ENCODE measurements around the gene KIAA1191. TPM values are rescaled to one million over a fixed set of nuclear protein-coding genes. Genes with fewer than 3 reads are reported as not detected.

The KIAA1191 gene
- total RNA-seq, 4 donors from 2014 or later = 80.8 to 157 (median 111) TPM

DNA sequence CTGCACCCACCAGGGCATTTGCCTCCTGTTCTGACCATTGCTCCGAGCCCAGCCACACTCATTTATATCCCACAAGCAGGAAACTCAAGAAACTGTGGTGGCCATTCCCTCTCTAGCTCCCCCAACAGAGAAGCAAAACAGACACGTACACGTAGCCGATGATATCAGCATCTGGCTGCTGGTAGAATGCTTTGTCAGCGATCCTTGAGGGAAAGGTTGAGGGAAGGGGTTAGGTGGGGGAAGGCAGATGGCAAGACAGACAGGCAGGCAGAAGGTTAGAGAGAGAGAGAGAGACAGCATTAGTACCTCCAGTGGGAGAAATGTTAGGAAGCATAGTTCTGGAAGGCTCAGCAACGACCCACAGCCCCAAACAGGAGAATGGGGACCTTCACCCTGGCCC is 34.8 kb upstream of the KIAA1191 start:
- H3K4me1 ChIP-seq = peaks cover 4 to 16% (median 9%) of the 10 kb centered on the region in 4 donors
- 73% methylated on average over 6 of the region's 6 CpGs; no CpG with 5 or more reads in 1 of the 2 donors for WGBS, 2 donors (ENCODE audit: low coverage in 1 of 2)
- no peak for DNase-seq
- no peaks in the 10 kb centered on the region for H3K27me3 ChIP-seq
- intact Hi-C loops (cut with DNase I; ENCODE audit: low total_unique reads) = no loop called here
- H3K9me3 ChIP-seq = no peaks in the 10 kb centered on the region
- H3K4me3 ChIP-seq = no peak overlapping the region
- no peak overlapping the region for H3K27ac ChIP-seq
- in situ Hi-C loops (cut with MboI; ENCODE audit: low pct_ligation_motif_present in 1 of 4, low pct_unique_long_range_greater_than_20kb in 1 of 4, low sequenced_read_pairs in 3 of 4) = no loop called here
- no peak for TF ChIP-seq POLR2A (IDR thresholded peaks at IDR 0.05)
- TF ChIP-seq, protein P1, sequence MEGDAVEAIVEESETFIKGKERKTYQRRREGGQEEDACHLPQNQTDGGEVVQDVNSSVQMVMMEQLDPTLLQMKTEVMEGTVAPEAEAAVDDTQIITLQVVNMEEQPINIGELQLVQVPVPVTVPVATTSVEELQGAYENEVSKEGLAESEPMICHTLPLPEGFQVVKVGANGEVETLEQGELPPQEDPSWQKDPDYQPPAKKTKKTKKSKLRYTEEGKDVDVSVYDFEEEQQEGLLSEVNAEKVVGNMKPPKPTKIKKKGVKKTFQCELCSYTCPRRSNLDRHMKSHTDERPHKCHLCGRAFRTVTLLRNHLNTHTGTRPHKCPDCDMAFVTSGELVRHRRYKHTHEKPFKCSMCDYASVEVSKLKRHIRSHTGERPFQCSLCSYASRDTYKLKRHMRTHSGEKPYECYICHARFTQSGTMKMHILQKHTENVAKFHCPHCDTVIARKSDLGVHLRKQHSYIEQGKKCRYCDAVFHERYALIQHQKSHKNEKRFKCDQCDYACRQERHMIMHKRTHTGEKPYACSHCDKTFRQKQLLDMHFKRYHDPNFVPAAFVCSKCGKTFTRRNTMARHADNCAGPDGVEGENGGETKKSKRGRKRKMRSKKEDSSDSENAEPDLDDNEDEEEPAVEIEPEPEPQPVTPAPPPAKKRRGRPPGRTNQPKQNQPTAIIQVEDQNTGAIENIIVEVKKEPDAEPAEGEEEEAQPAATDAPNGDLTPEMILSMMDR (IDR thresholded peaks at IDR 0.05) = no peak
- TF ChIP-seq EP300 (IDR thresholded peaks at IDR 0.05; ENCODE audit: low read depth) = no peak
- no peak for TF ChIP-seq POLR2AphosphoS5 (IDR thresholded peaks at IDR 0.05)
- H3K36me3 ChIP-seq = peaks cover 0 to 10% (median 1%) of the 10 kb centered on the region in 4 donors

DNA sequence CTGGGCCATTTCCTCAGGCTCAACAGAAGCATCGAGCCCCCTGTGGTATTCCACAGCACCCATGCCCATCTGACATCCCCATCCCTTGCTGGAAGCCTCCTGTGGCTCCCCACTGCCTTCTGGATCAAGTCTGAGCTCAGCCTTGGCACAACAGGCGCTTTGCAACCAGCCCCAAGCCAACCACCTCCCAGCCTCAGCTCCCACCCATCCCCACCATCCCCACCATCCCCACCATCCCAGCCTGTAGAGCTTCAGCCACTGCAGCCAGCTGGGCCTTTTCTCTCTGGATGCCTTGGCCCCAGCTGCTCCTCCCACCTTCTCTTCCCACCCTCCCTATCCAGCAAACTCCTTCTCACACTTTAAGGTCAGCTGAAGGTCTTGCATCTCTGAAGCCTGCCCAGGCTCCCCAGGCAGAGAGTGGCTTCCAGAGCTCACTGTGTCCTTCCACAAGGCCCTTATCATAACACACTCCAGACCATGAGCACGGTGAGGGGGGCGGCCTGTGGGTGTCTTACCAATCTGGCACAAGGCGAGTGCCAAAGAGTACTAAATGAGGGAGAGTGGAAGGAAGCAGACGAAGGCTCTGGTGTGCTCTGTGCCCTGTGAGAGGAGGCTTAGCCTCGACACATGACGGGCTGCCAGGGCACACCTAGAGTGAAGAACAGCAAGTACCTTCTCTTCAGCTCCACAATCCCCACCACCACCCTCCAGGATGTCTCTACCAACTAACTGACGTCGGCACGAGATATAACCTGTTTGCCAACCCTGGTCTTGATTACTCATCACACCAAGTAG is 33.5 kb upstream of the KIAA1191 start:
- DNase-seq = no peak
- H3K36me3 ChIP-seq = peaks cover 0 to 10% (median 1%) of the 10 kb centered on the region in 4 donors

DNA sequence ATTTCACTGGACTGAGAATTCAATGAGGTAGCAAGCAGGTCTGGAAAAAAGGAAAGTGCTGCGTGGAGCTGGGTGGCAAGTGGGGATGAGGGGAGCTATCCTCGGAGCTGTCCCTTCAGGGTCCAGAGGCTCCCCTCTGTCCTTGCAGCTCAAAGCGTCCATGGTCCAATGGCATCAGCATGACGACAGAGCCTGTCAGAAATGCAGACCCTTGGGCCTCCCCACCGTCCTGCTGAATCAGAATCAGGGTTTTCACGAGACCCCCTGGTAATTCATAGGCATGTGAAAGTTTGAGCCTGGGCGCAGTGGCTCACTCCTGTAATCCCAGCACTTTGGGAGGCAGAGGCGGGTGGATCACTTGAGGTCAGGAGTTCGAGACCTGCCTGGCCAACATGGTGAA is 32.5 kb upstream of the KIAA1191 start:
- TF ChIP-seq, protein P1 (IDR thresholded peaks at IDR 0.05) = no peak
- TF ChIP-seq POLR2A (IDR thresholded peaks at IDR 0.05) (no peak), EP300 (IDR thresholded peaks at IDR 0.05; ENCODE audit: low read depth) (no peak), POLR2AphosphoS5 (IDR thresholded peaks at IDR 0.05) (no peak)
- intact Hi-C loops (cut with DNase I; ENCODE audit: low total_unique reads) = no loop called here
- Histone ChIP-seq H3K27me3 (no peaks in the 10 kb centered on the region), H3K36me3 (peaks cover 0 to 10% (median 1%) of the 10 kb centered on the region in 4 donors), H3K9me3 (no peaks in the 10 kb centered on the region), H3K4me3 (no peak overlapping the region), H3K27ac (no peak overlapping the region), H3K4me1 (peaks cover 0 to 14% (median 5%) of the 10 kb centered on the region in 4 donors)
- no peak for DNase-seq
- 88% methylated on average over 9 of the region's 9 CpGs; no CpG with 5 or more reads in 1 of the 2 donors for WGBS, 2 donors (ENCODE audit: low coverage in 1 of 2)
- in situ Hi-C loops (cut with MboI; ENCODE audit: low pct_ligation_motif_present in 1 of 4, low pct_unique_long_range_greater_than_20kb in 1 of 4, low sequenced_read_pairs in 3 of 4) = no loop called here

More for the DNA sequence above, 33.5 kb upstream of the KIAA1191 start:
- H3K27me3 ChIP-seq = no peaks in the 10 kb centered on the region
- H3K9me3 ChIP-seq = no peaks in the 10 kb centered on the region
- intact Hi-C loops (cut with DNase I; ENCODE audit: low total_unique reads) (no loop called here), in situ Hi-C loops (cut with MboI; ENCODE audit: low pct_ligation_motif_present in 1 of 4, low pct_unique_long_range_greater_than_20kb in 1 of 4, low sequenced_read_pairs in 3 of 4) (no loop called here)
- H3K27ac ChIP-seq = no peak overlapping the region
- TF ChIP-seq POLR2AphosphoS5 (IDR thresholded peaks at IDR 0.05) = no peak
- TF ChIP-seq, protein P1 (IDR thresholded peaks at IDR 0.05) = no peak
- TF ChIP-seq EP300 (IDR thresholded peaks at IDR 0.05; ENCODE audit: low read depth) = no peak
- no peak for TF ChIP-seq POLR2A (IDR thresholded peaks at IDR 0.05)
- WGBS, 2 donors (ENCODE audit: low coverage in 1 of 2) = 86 to 95% methylated on average over 4 to 11 of the region's 11 CpGs
- H3K4me1 ChIP-seq = peaks cover 0 to 10% (median under 1%) of the 10 kb centered on the region in 4 donors
- H3K4me3 ChIP-seq = no peak overlapping the region

DNA sequence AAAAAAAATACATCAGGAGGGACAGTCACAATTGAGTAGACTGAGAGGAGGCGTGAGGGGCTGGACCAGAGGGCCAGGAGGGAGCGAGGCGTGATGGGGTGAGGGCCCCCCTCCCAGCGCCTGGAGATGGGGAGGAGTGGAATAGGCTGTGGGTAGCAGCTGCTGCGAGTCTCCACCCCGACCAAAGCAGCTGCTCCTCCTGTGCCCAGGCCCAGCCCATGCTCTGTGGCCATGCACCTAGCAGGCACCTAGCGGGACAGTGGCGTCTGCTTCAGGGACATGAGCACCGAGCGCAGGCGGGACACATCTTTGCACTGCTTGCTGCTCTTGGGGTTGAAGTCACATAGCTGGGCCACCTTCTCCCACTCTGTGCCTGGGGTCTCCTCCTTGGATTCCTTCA is 31.0 kb upstream of the KIAA1191 start:
- no peaks in the 10 kb centered on the region for H3K27me3 ChIP-seq
- 89 to 100% methylated on average over 1 to 11 of the region's 11 CpGs for WGBS, 2 donors (ENCODE audit: low coverage in 1 of 2)
- TF ChIP-seq, protein P1 (IDR thresholded peaks at IDR 0.05) = no peak
- TF ChIP-seq POLR2AphosphoS5 (IDR thresholded peaks at IDR 0.05) = no peak
- TF ChIP-seq EP300 (IDR thresholded peaks at IDR 0.05; ENCODE audit: low read depth) = no peak
- TF ChIP-seq POLR2A (IDR thresholded peaks at IDR 0.05) = no peak
- peaks cover 0 to 10% (median under 1%) of the 10 kb centered on the region in 4 donors for H3K36me3 ChIP-seq
- in situ Hi-C loops (cut with MboI; ENCODE audit: low pct_ligation_motif_present in 1 of 4, low pct_unique_long_range_greater_than_20kb in 1 of 4, low sequenced_read_pairs in 3 of 4) (no loop called here), intact Hi-C loops (cut with DNase I; ENCODE audit: low total_unique reads) (no loop called here)
- H3K27ac ChIP-seq = peak overlapping the region in 1 of 4 donors; percentile 23
- H3K4me1 ChIP-seq = peaks cover 0 to 17% (median 10%) of the 10 kb centered on the region in 4 donors
- H3K4me3 ChIP-seq = no peak overlapping the region
- no peak for DNase-seq
- H3K9me3 ChIP-seq = no peaks in the 10 kb centered on the region
